Measurements from ENCODE around the gene MAN2C1. TPM values are rescaled to one million over a fixed set of nuclear protein-coding genes. Genes with fewer than 3 reads are reported as not detected.
A peak's percentile ranks its signal among the peaks of the same experiment; 100 is the strongest.
"Not testable (repeated sequence)": the region's sequence is repeated elsewhere in the genome, so short reads cannot be mapped to it uniquely, and the experiment has no call there.

The MAN2C1 gene
- 10 to 100 TPM in 4 of 6 donors, 1 to 10 TPM in 2; 8.9 to 19.4 (median 14.1) TPM for polyA plus RNA-seq (ENCODE audit: low read depth in 6 of 6)

DNA sequence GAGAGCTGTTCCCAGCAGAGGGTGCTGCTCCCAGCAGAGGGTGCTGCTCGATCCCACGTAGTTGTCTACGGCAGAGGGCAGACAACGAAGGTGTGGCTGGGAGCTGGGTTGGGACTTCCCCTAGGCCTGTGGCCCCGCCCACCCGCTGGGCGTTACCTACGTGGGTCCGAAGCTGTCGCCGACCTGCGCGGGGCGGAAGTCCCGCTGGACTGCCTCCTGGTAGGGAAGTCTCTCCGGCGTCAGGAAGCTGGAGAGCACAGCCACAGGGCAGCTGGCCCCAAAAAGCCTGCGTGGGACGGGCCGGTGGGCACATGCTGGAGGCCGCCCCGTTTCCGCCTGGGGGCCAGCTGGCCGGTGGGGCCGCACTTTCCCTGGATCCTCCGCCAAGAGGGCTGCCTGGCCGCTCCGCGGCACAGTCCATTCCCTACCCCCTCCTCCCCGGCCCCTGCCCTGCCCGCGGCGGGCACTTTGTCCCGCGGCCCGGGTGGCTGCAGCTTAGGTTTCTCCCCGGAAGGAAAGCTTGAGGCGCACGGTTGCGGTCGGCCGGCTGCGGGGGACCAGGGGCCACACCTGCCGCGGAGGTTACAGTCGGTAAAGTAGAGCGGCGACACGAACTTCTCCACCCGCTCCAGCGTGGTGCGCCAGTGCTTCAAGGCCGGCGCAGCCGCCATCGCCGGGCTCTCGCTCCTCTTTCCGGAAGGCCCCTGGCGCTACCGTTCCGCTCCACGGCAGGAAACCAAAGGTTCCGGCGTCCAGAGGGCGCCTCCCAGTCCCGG, at the start of gene MAN2C1:
Gene MAN2C1 (minus strand): TSS at position 695 of the 776 bp plus-strand sequence. CDS start 24 bp downstream, at position 671.
- peak within 1 kb of the TSS; percentile 95 to 98 (median 98) for H3K27ac Mint-ChIP-seq
- peaks cover 13 to 33% (median 25%) of the 10 kb centered on the region in 3 donors for H3K4me1 Mint-ChIP-seq
- no peaks in the 10 kb centered on the region for H3K9me3 Mint-ChIP-seq
- ATAC-seq (ENCODE audit: low read depth in 2 of 2) (peak; percentile 88), DNase-seq (peak; percentile 93)
- no peaks in the 10 kb centered on the region for H3K27me3 Mint-ChIP-seq
- H3K36me3 Mint-ChIP-seq, result peaks cover 0 to 6% of the 10 kb centered on the region in 2 donors
- peak within 1 kb of the TSS; percentile 87 to 96 (median 92) for H3K4me3 Mint-ChIP-seq

DNA sequence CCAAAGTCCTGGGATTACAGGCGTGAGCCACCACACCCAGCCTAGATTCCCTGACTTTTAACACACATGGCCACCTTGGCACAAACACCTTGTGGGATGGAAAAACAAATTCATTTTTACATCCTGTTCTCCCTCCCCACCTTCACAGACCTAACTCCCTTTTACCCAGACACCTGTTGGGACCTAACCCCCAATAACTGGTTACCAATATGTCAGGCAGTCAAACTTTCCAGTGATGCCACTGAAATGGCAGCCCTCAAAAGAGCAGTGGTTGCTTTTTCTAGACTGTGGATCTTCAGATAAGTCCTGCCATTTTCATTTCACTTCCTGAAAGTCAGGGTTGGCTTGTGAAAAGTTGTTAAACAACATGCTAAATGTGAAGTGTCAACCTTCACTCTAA, 48.2 kb upstream of the MAN2C1 start:
- peaks cover 2 to 9% of the 10 kb centered on the region in 2 donors for H3K36me3 Mint-ChIP-seq

DNA sequence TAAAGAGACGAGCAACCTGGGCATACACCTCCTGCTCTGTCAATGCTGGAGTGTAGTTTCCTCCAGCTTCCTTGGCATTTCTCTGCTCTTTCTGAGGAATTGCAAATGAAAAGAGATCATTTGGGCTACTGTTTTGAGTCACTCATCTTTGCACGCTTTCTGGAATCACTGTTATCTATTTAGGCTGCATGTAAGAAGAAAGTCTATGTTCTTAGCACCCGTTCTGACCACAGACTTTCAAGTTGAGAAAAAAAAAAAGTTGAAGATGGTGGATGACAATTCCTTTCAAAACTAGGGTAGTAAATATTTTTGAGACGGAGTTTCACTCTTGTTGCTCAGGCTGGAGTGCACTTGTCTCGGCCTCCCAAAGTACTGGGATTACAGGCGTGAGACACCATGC, 41.8 kb upstream of the MAN2C1 start:
- H3K27me3 Mint-ChIP-seq, result no peaks in the 10 kb centered on the region
- peaks cover 20 to 40% of the 10 kb centered on the region in 2 donors for H3K36me3 Mint-ChIP-seq
- H3K4me3 Mint-ChIP-seq, result peak overlapping the region in 1 of 8 donors; percentile 31
- H3K27ac Mint-ChIP-seq, result peak overlapping the region in 1 of 6 donors; percentile 30
- peaks cover 0 to 7% (median 0%) of the 10 kb centered on the region in 3 donors for H3K4me1 Mint-ChIP-seq
- DNase-seq (no peak), ATAC-seq (ENCODE audit: low read depth in 2 of 2) (no peak)
- H3K9me3 Mint-ChIP-seq, result no peaks in the 10 kb centered on the region

More for the DNA sequence above, 48.2 kb upstream of the MAN2C1 start:
- no peak overlapping the region for H3K4me3 Mint-ChIP-seq
- peaks cover 0 to 8% (median 5%) of the 10 kb centered on the region in 3 donors for H3K4me1 Mint-ChIP-seq
- peak overlapping the region in 4 of 6 donors; percentile 15 to 54 (median 42) for H3K27ac Mint-ChIP-seq
- ATAC-seq (ENCODE audit: low read depth in 2 of 2) (no peak), DNase-seq (no peak)
- no peaks in the 10 kb centered on the region for H3K27me3 Mint-ChIP-seq
- H3K9me3 Mint-ChIP-seq, result no peaks in the 10 kb centered on the region

DNA sequence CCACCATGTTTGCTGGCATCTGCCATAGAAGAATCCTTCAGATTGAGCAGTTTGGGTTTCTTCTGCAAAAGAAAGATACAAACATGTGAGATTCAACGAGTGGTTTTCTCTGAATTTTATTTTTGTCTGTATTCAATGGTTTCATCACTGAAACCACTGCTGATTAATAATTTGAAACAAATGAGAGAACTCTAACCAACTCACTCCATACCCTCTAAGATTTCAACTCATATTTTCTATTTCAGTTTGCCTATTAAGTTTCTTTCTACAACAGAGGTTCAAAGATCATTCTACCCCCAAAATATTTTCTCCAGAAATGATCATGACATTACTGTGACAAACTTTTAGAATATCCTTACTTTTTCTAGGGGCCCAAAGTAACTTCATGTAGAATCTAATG, 38.7 kb upstream of the MAN2C1 start:
- peak overlapping the region in 1 of 6 donors; percentile 77 for H3K27ac Mint-ChIP-seq
- H3K9me3 Mint-ChIP-seq, result no peaks in the 10 kb centered on the region
- ATAC-seq (ENCODE audit: low read depth in 2 of 2) (no peak), DNase-seq (no peak)
- H3K4me3 Mint-ChIP-seq, result no peak overlapping the region
- H3K4me1 Mint-ChIP-seq, result peaks cover 0 to 5% (median 0%) of the 10 kb centered on the region in 3 donors
- peaks cover 20 to 40% of the 10 kb centered on the region in 2 donors for H3K36me3 Mint-ChIP-seq
- H3K27me3 Mint-ChIP-seq, result no peaks in the 10 kb centered on the region

DNA sequence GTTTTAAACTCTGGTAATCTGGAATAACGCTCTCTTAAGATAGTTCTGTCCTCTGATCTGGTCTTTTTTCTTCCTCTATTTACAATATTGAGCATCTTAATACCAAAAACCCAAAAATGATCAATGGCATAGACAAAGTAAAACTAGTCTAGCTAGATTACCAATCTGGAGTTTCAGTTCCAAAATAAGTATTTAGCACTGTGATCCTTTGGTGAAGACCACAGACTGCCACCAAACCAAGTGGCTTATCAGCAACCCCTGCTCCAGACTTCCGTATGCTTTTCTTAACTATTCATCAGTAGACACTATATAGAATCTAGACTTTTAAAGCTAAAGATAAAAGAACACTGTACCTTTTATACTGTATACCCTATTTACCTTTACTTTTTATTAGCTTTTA, 35.5 kb upstream of the MAN2C1 start:
- no peak overlapping the region for H3K4me3 Mint-ChIP-seq
- peaks cover 14 to 25% of the 10 kb centered on the region in 2 donors for H3K36me3 Mint-ChIP-seq
- H3K27ac Mint-ChIP-seq, result peak overlapping the region in 2 of 6 donors; percentile 53 to 83
- H3K9me3 Mint-ChIP-seq, result no peaks in the 10 kb centered on the region
- DNase-seq (no peak), ATAC-seq (ENCODE audit: low read depth in 2 of 2) (no peak)
- peaks cover 0 to 5% (median 0%) of the 10 kb centered on the region in 3 donors for H3K4me1 Mint-ChIP-seq
- H3K27me3 Mint-ChIP-seq, result no peaks in the 10 kb centered on the region

DNA sequence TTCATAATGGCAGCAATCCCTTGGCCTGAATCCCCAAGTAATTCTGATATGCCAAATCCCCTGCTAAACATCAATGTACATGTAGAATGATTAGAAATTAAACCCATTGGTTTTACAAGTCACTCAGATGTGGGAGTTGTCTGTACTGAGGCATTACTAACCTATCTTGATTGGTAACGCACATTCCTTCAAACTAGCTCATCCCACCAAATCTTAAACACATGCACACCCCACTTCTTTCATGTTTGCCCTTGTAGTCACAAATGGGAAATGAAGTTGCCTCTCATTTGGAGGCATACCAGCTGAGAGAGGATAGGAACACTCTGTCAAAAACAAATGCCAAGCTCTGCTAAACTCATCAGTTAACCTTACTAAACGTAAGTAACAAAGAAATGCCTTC, 29.1 kb upstream of the MAN2C1 start:
- no peak overlapping the region for H3K4me3 Mint-ChIP-seq
- no peak for DNase-seq
- H3K27ac Mint-ChIP-seq, result peak overlapping the region in 2 of 6 donors; percentile 21 to 39
- no peaks in the 10 kb centered on the region for H3K27me3 Mint-ChIP-seq
- peaks cover 21 to 36% of the 10 kb centered on the region in 2 donors for H3K36me3 Mint-ChIP-seq
- no peak for ATAC-seq (ENCODE audit: low read depth in 2 of 2)
- H3K4me1 Mint-ChIP-seq, result peaks cover 3 to 12% (median 10%) of the 10 kb centered on the region in 3 donors
- no peaks in the 10 kb centered on the region for H3K9me3 Mint-ChIP-seq

DNA sequence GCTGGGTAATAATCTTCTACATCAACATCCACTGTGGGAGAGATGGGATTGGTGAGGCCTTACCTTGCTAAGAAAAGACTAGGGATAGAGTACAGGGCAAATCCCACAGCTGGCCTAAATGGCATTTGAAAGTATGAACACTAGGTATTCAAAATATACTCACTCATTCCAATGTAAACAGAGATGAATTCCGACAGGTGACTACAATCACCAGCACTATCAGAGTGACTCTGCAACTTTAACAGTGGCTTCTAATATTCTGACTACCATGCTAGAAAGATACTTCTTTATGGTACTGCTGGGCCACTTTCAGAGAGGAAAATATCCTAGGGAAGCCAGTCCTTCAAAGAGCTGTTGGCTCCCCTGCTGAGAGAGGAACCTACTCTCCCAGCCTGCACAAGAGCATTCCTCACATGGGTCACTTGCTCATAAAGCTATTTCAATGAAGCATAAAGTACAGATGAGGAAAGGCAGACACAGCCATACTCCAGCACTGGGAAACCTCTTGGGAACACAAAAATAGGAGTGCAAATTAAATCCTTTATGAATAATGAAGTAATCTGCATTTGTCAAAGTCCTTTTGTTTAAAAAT, 21.5 kb upstream of the MAN2C1 start:
- H3K27ac Mint-ChIP-seq, result peak overlapping the region in 2 of 6 donors; percentile 17 to 82
- no peaks in the 10 kb centered on the region for H3K27me3 Mint-ChIP-seq
- H3K36me3 Mint-ChIP-seq, result peaks cover 13 to 24% of the 10 kb centered on the region in 2 donors
- H3K9me3 Mint-ChIP-seq, result no peaks in the 10 kb centered on the region
- DNase-seq (no peak), ATAC-seq (ENCODE audit: low read depth in 2 of 2) (no peak)
- no peak overlapping the region for H3K4me3 Mint-ChIP-seq
- H3K4me1 Mint-ChIP-seq, result peaks cover 15 to 34% (median 21%) of the 10 kb centered on the region in 3 donors

DNA sequence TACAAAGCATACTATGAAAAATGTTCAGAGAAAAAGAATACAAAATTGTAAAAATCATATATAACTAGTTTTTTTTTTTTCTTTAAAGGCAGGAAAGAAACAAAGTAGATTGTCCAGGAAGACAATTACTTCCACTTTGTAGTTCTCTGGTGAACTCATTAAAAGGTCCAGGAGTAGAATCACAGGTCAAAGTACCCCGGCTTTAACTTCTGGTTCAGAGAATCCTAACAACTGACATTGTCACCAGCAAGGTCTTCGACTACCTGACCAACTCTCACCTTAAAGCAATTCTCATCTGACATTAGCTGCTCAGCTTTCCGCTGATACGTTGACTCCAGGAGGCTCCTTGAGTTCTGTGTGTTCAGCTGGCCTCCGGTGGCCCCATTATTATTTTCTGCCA, 15.6 kb upstream of the MAN2C1 start:
- H3K4me3 Mint-ChIP-seq; DNase-seq; H3K27me3 Mint-ChIP-seq; H3K27ac Mint-ChIP-seq; H3K36me3 Mint-ChIP-seq; ATAC-seq (ENCODE audit: low read depth in 2 of 2); H3K9me3 Mint-ChIP-seq: not testable (repeated sequence)
- peaks cover 30 to 41% (median 39%) of the 10 kb centered on the region in 3 donors for H3K4me1 Mint-ChIP-seq

DNA sequence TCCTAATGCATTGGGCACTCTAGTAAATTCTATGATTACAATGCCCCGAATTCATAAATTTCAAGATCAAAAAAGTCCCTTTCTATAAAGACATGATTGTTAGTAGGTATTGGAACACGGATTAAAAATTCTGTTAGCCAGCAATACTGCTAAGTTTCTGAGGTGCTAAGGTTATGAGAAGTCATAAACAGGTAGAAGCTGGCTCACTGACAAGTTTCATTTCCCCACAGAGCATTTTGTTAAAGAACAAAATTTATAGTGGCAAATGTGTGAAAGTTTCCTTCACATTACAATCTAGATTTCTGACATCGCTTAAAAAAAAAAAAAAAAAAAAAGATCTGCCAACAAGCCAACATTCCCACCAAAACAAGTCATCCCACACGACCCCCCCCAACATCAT, 12.4 kb upstream of the MAN2C1 start:
- peaks cover 3 to 8% of the 10 kb centered on the region in 2 donors for H3K36me3 Mint-ChIP-seq
- no peaks in the 10 kb centered on the region for H3K27me3 Mint-ChIP-seq
- peak; percentile 15 for DNase-seq
- peak overlapping the region; percentile 44 to 90 (median 76) for H3K27ac Mint-ChIP-seq
- peaks cover 19 to 26% (median 22%) of the 10 kb centered on the region in 3 donors for H3K4me1 Mint-ChIP-seq
- H3K4me3 Mint-ChIP-seq, result peak overlapping the region in 4 of 8 donors; percentile 3 to 7 (median 6)
- no peaks in the 10 kb centered on the region for H3K9me3 Mint-ChIP-seq
- peak; percentile 67 to 69 for ATAC-seq (ENCODE audit: low read depth in 2 of 2)

DNA sequence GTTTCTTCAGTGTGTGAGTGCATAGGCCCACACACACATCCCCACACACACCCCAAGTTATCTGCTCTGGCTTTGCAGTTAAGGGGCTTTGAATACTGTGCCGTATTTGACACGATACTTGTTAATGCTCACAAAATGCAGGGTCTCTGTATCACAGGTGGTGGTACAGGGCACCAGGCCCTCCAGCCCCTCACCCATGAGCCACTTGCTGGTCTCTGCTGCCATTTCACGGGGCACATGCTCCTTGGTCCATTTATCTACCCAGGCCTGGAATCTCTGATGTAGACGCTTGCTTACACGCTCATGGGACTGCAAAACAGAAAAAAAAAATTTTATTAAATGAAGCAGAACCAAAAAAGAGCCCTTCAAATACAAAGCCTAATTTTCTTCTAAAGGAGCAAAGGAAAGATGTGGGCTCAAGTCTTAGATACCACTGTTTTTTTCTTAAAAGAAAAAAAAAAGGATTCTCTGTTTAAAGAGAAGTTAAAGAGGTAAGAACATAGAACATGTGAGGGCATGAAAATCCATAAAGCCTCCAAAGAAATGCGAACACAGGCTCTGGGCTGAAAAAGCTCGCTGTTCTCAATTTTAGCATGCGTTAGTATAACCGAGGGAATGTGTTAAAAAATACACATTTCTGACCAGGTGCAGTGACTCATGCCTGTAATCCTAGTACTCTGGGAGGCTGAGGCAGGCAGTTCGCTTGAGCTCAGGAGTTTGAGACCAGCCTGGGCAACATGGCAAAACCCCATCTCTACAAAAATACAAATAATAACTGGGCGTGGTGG, 3.7 kb upstream of the MAN2C1 start:
- peaks cover 19 to 27% of the 10 kb centered on the region in 2 donors for H3K36me3 Mint-ChIP-seq
- peak overlapping the region in 1 of 8 donors; percentile 53 for H3K4me3 Mint-ChIP-seq
- ATAC-seq (ENCODE audit: low read depth in 2 of 2) (no peak), DNase-seq (no peak)
- peak overlapping the region in 2 of 6 donors; percentile 28 to 50 for H3K27ac Mint-ChIP-seq
- H3K27me3 Mint-ChIP-seq, result no peaks in the 10 kb centered on the region
- H3K9me3 Mint-ChIP-seq, result no peaks in the 10 kb centered on the region
- H3K4me1 Mint-ChIP-seq, result peaks cover 13 to 29% (median 21%) of the 10 kb centered on the region in 3 donors

DNA sequence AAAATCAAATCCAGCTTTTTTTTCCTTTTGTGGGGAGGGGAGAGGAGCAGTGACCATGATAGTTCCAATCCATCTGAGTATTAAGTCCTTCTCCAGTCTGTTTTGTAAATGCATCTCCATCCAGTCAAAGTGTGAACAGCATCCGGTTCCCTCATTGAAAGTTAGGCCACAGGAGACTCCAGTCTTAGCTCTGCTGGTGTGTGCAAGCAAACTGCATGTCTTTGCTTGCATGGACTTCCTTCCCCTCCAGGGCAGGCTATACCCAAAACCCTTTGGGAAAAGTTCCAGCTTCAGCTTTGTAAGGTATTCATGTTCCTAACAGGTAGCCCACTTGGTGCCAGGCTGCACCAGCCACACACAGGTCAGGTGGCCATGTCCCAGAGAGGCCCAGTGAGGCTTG, 3.1 kb upstream of the MAN2C1 start:
- Mint-ChIP-seq H3K27ac (peak overlapping the region in 3 of 6 donors; percentile 9 to 28 (median 24)), H3K4me1 (peaks cover 13 to 35% (median 25%) of the 10 kb centered on the region in 3 donors), H3K27me3 (no peaks in the 10 kb centered on the region), H3K4me3 (peak overlapping the region in 1 of 8 donors; percentile 53), H3K9me3 (no peaks in the 10 kb centered on the region), H3K36me3 (peaks cover 18 to 27% of the 10 kb centered on the region in 2 donors)
- ATAC-seq (ENCODE audit: low read depth in 2 of 2) (no peak), DNase-seq (no peak)

DNA sequence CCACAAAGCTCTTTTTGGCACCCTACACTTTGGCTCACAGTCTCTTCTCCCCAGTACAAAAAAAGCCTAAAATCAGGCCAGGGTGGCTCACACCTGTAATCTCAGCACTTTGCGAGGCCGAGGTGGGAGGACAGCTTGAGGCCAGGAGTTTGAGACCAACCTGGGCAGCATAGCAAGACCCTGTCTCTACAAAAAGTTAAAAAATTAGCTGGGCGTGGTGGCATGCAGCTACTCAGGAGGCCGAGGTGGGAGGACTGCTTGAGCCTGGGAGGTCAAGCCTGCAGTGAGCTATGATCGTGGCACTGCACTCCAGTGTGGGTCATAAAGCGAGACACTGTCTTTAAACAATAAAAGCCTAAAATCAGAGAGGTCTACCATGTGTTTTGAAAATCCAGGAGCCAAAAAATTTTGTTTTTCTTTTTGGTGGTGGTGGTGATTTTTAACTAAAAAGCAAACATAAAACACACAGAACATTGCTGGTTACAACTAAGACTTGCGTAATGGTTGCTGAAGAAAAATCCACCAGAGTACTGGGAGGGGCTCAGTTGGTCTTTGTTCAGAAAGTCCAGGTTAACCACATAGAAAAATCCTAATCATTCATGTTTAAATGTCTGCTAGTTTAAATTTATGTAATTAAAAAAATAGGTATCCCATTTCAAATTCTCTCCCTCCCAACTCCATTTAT, 1.6 kb upstream of the MAN2C1 start:
- peak overlapping the region in 7 of 8 donors; percentile 25 to 95 (median 92) for H3K4me3 Mint-ChIP-seq
- peak overlapping the region; percentile 38 to 98 (median 90) for H3K27ac Mint-ChIP-seq
- ATAC-seq (ENCODE audit: low read depth in 2 of 2) (no peak), DNase-seq (no peak)
- H3K9me3 Mint-ChIP-seq, result no peaks in the 10 kb centered on the region
- H3K4me1 Mint-ChIP-seq, result peaks cover 13 to 35% (median 25%) of the 10 kb centered on the region in 3 donors
- peaks cover 4 to 17% of the 10 kb centered on the region in 2 donors for H3K36me3 Mint-ChIP-seq
- no peaks in the 10 kb centered on the region for H3K27me3 Mint-ChIP-seq

Data from naive B cell (primary cell).